ENCODE data around the gene JOSD1. TPM values are rescaled to one million over a fixed set of nuclear protein-coding genes. Genes with fewer than 3 reads are reported as not detected.

JOSD1 gene
- total and polyA plus RNA-seq, 9 of the 15 experiments (the other 6 are each of a cell fraction or from before 2014, with no cell fraction given) = 8.9 to 39.1 (median 30.4) TPM

GRCh38 chr22:38696606-38697424 lies 3.9 kb downstream of the JOSD1 start:
- ATAC-seq = no peak
- FAIRE-seq = peak; percentile 52
- H3K79me2 ChIP-seq (ENCODE audit: control insufficient read depth, insufficient read depth, low read length) = peaks cover 84% of the 10 kb centered on the region
- POLR2A ChIA-PET = interaction anchor here (0.6 to 3.2 kb wide), 8 partner anchors 10 to 250 kb away, joined by 3 to 12 read pairs (median 4); partner anchors contain the start of gene TOMM22
- H3K36me3 ChIP-seq (ENCODE audit: control insufficient read depth, insufficient read depth, low read length) = peaks cover 49% of the 10 kb centered on the region
- H3K9me1 ChIP-seq (ENCODE audit: control insufficient read depth, insufficient read depth, low read length) = peaks cover 3% of the 10 kb centered on the region
- no peaks in the 10 kb centered on the region for H3K9me3 ChIP-seq (replicated peaks; ENCODE audit: control insufficient read depth, insufficient read depth, low read depth, low read length)
- H2AFZ ChIP-seq (ENCODE audit: low read depth, low read length) = no peak overlapping the region
- peak in 2 of 4 experiments; percentile 29 to 43 for DNase-seq (ENCODE audit: extremely low read depth in 1 of 4, low spot score in 3 of 4)
- no TSS peak for BruUV-seq (replicated peaks)
- no peaks in the 10 kb centered on the region; the same call in 1 of the 2 replicates for H4K20me1 ChIP-seq (replicated peaks; ENCODE audit: control insufficient read depth, insufficient read depth, low read length)
- in situ Hi-C loops (cut with MboI) = no loop called here
- peaks cover 34 to 45% of the 10 kb centered on the region in 2 experiments; a peak in 4 of 5 replicates for H3K4me1 ChIP-seq (replicated peaks in 1 of 2; ENCODE audit: control insufficient read depth in 2 of 2, insufficient read depth in 2 of 2, low read length in 2 of 2)
- CTCF ChIA-PET (ENCODE audit: low intra/inter-chr PET ratio) = no interaction called here
- H3K4me2 ChIP-seq (ENCODE audit: insufficient read depth, low read length) = peak overlapping the region; percentile 83
- no peaks in the 10 kb centered on the region for H3K27me3 ChIP-seq (ENCODE audit: control insufficient read depth in 2 of 2, insufficient read depth in 2 of 2, low read length in 2 of 2)
- intact Hi-C loops (cut with micrococcal nuclease) = no loop called here
- peak overlapping the region; percentile 89; the same call in 1 of the 2 replicates for H3K4me3 ChIP-seq
- peak overlapping the region; percentile 57 to 73; a peak in 3 of 4 replicates for H3K9ac ChIP-seq (ENCODE audit: insufficient read depth in 1 of 2, low read depth in 2 of 2, low read length in 2 of 2)
- WGBS (ENCODE audit: insufficient coverage, low coverage, missing lambda C conversion rate) = 26% methylated on average over 3 of the region's 3 CpGs
- peak overlapping the region; percentile 50 for H3K27ac ChIP-seq (ENCODE audit: extremely low read depth, low read depth, low read length)
- no peak for TF ChIP-seq ZNF263 (CRISPR knock-in tag; IDR thresholded peaks at IDR 0.05; ENCODE audit: borderline replicate concordance)
- no peak for TF ChIP-seq TEAD1 (CRISPR knock-in tag; IDR thresholded peaks at IDR 0.05)
- no peak for TF ChIP-seq NONO (IDR thresholded peaks at IDR 0.05; ENCODE audit: low read depth in 2 of 2, low read length in 1 of 2)
- no peak for TF ChIP-seq ZNF165 (CRISPR knock-in tag; IDR thresholded peaks at IDR 0.05; ENCODE audit: borderline replicate concordance)
- TF ChIP-seq CCNT2 (IDR thresholded peaks at IDR 0.05; ENCODE audit: borderline replicate concordance, extremely low read depth, insufficient read length, low read depth, low read length) = no peak
- peak; percentile 55 for TF ChIP-seq ATF3 (IDR thresholded peaks at IDR 0.05)
- TF ChIP-seq ATF3 (CRISPR knock-in tag; conservative IDR thresholded peaks at IDR 0.05) = no peak
- 0 out of 2 replicates have a peak, but pooled peaks have one; percentile 17 for TF ChIP-seq ZNF592 (IDR thresholded peaks at IDR 0.05)
- TF ChIP-seq YY1 (IDR thresholded peaks at IDR 0.05; ENCODE audit: borderline replicate concordance in 1 of 3, control insufficient read depth in 1 of 3, extremely low read depth in 1 of 3, insufficient read depth in 3 of 3, insufficient read length in 1 of 3, insufficient replicate concordance in 2 of 3, low read depth in 1 of 3, low read length in 2 of 3) = peak in 1 of 3 experiments; percentile 82
- no peak for TF ChIP-seq OTX1 (CRISPR knock-in tag; IDR thresholded peaks at IDR 0.05)
- TF ChIP-seq STAT5A (IDR thresholded peaks at IDR 0.05; ENCODE audit: borderline replicate concordance, low read length) = no peak
- TF ChIP-seq ZZZ3 (IDR thresholded peaks at IDR 0.05) = no peak
- TF ChIP-seq SIN3A (IDR thresholded peaks at IDR 0.05; ENCODE audit: borderline replicate concordance in 2 of 2, control insufficient read depth in 1 of 2, low read depth in 2 of 2, low read length in 2 of 2) = no peak

Measured in K562 (cell line).